Fibroblast of lung (primary cell): ENCODE measurements around the gene USP21. TPM values are rescaled to one million over a fixed set of nuclear protein-coding genes. Genes with fewer than 3 reads are reported as not detected.

Source experiments
- DNase-seq, 2 donors: peaks; one replicate each; pipeline versions ENCODE4 v3.0.0 to v3.0.0-alpha.2; 2010; ENCODE audit warnings: low read depth in 2 of 2
- H2AFZ ChIP-seq: 2 replicates; pipeline ENCODE4 v1.5.1; 2012; ENCODE audit warnings: low read length, control low read depth, inconsistent platforms
- H3K27ac ChIP-seq: 2 replicates; pipeline ENCODE4 v1.5.1; 2011; ENCODE audit warnings: low read length, control low read depth; ENCODE audit not compliant: insufficient read depth
- H3K27me3 ChIP-seq: 2 replicates; pipeline ENCODE4 v1.5.1; 2011; ENCODE audit warnings: mild to moderate bottlenecking, low read length; ENCODE audit not compliant: control insufficient read depth, insufficient read depth
- H3K36me3 ChIP-seq: 2 replicates; pipeline ENCODE4 v1.5.1; 2011; ENCODE audit warnings: low read length; ENCODE audit not compliant: control insufficient read depth, insufficient read depth
- H3K4me1 ChIP-seq: 2 replicates; pipeline ENCODE4 v1.5.1; 2011; ENCODE audit warnings: low read length; ENCODE audit not compliant: control insufficient read depth, insufficient read depth; ENCODE audit errors: extremely low read depth
- H3K4me2 ChIP-seq: 2 replicates; pipeline ENCODE4 v1.5.1; 2011; ENCODE audit warnings: low read length, control low read depth; ENCODE audit not compliant: insufficient read depth; ENCODE audit errors: extremely low read depth
- H3K4me3 ChIP-seq, 4 experiments: fragments of 200-600 bp in 1 of 4; sonication (generic) in 1 of 4; replicated peaks in 1 of 4; 2 replicates each; pipeline ENCODE4 v1.5.1; 2011 to 2016; ENCODE audit warnings: low read length in 4 of 4, low read depth in 3 of 4, mild to moderate bottlenecking in 3 of 4, control low read depth in 2 of 4, inconsistent platforms in 1 of 4, mixed read lengths in 1 of 4; ENCODE audit not compliant: insufficient read depth in 1 of 4; ENCODE audit errors: control extremely low read depth in 1 of 4
- H3K79me2 ChIP-seq: 2 replicates; pipeline ENCODE4 v1.5.1; 2012; ENCODE audit warnings: mild to moderate bottlenecking, low read length, inconsistent platforms; ENCODE audit not compliant: control insufficient read depth, insufficient read depth
- H3K9ac ChIP-seq: 2 replicates; pipeline ENCODE4 v1.5.1; 2011; ENCODE audit warnings: mild to moderate bottlenecking, low read length, control low read depth; ENCODE audit not compliant: insufficient read depth
- H3K9me3 ChIP-seq: 2 replicates; pipeline ENCODE4 v1.5.1; 2012; ENCODE audit warnings: low read depth, low read length; ENCODE audit not compliant: control insufficient read depth, insufficient read depth
- H4K20me1 ChIP-seq: 2 replicates; pipeline ENCODE4 v1.5.1; 2011; ENCODE audit warnings: low read length; ENCODE audit not compliant: control insufficient read depth, insufficient read depth; ENCODE audit errors: extremely low read depth
- EZH2 ChIP-seq: IDR thresholded peaks from 2 replicates; pipeline ENCODE4 v1.5.1; 2012; ENCODE audit warnings: low read length, control low read depth, mild to moderate bottlenecking; ENCODE audit errors: missing control alignments
- polyA plus RNA-seq, 2 donors: library from polyadenylated mRNA; depleted of rRNA in 1 of 2; stranded (reverse) in 1 of 2; unstranded in 1 of 2; fragments of >200 nt; gene quantifications; 2 replicates each; pipeline ENCODE4 v1.2.1, GENCODE V29; 2011 to 2012; ENCODE audit warnings: missing spikeins in 1 of 2
- total RNA-seq: library from RNA; depleted of rRNA; stranded (reverse); fragments of >200 nt; gene quantifications from 2 replicates; pipeline ENCODE4 v1.2.1, GENCODE V29; 2014
- TF ChIP-seq, protein P1 (sequence below), 2 donors: IDR thresholded peaks in 1 of 2; conservative IDR thresholded peaks in 1 of 2; 1 replicate in 1 of 2; 2 replicates in 1 of 2; pipeline ENCODE4 v1.5.1; 2011 to 2012; ENCODE audit warnings: low read length in 2 of 2, control low read depth in 1 of 2, inconsistent platforms in 1 of 2, low read depth in 1 of 2, mild to moderate bottlenecking in 1 of 2

USP21 gene
- total and polyA plus RNA-seq, 2 donors (not counting 1 experiment from before 2014, with no cell fraction given): 10.2 to 11.7 TPM

DNA sequence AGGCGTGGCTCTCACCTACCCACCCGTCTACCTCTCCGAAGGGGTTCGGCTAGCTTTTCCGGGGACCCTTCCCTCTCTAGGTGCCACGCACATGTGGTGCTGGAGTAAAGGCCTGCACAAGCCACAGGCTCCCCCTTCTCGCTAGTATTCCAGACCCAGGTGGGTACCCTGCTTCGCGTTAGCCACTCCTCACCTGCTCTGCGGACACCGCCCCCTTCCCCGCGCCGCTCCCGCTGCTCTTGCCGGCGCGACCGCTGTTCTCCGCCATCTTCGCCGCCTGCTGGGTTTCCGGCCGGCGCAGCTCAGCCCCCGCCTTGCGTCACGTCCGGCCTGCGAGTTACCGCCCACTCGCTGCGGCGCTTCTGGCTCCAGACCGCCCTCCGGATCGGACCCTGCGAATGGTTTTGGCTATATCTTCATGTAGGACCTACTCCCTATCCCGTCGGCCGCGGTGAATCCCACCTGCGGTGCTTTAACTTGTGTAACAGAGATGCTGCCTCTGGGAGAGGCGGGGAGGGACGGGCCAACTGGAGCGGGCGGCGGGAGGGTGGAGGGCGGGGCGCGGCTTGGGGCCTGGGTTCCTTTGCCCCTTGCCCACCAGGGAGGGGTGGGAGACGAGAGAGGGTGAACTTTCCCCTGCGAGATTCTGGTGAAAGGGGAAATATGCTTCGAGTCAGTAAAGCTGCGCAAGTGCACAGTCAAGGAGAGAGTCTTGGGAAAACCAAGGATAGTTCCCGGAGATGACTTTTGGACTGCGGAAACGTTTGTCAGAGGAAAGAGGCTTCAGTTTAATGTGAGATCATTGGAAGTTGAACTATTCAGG lies 41.3 kb upstream of the USP21 start, which contains the start of the genes NIT1 and PFDN2:
TSS of gene NIT1 (plus strand) at position 347 of the 823 bp plus-strand sequence. CDS start at position 419, 72 bp downstream.
TSS of gene PFDN2 (minus strand) at position 279 of the 823 bp plus-strand sequence. CDS start at position 268, 11 bp downstream.
- peak; percentile 84 to 87 for DNase-seq
- Histone ChIP-seq H3K79me2 (peaks cover 57% of the 10 kb centered on the region), H3K36me3 (peaks cover 21% of the 10 kb centered on the region), H3K9me3 (no peaks in the 10 kb centered on the region), H3K4me2 (peak within 1 kb of the TSS; percentile 100), H3K4me3 (peak within 1 kb of the TSS; percentile 85 to 100 (median 96)), H3K4me1 (peaks cover 15% of the 10 kb centered on the region), H2AFZ (peak within 1 kb of the TSS; percentile 95), H3K27me3 (no peaks in the 10 kb centered on the region), H3K9ac (peak within 1 kb of the TSS; percentile 97), H4K20me1 (peaks cover 2% of the 10 kb centered on the region), H3K27ac (peak within 1 kb of the TSS; percentile 100)
- TF ChIP-seq, protein P1, sequence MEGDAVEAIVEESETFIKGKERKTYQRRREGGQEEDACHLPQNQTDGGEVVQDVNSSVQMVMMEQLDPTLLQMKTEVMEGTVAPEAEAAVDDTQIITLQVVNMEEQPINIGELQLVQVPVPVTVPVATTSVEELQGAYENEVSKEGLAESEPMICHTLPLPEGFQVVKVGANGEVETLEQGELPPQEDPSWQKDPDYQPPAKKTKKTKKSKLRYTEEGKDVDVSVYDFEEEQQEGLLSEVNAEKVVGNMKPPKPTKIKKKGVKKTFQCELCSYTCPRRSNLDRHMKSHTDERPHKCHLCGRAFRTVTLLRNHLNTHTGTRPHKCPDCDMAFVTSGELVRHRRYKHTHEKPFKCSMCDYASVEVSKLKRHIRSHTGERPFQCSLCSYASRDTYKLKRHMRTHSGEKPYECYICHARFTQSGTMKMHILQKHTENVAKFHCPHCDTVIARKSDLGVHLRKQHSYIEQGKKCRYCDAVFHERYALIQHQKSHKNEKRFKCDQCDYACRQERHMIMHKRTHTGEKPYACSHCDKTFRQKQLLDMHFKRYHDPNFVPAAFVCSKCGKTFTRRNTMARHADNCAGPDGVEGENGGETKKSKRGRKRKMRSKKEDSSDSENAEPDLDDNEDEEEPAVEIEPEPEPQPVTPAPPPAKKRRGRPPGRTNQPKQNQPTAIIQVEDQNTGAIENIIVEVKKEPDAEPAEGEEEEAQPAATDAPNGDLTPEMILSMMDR (conservative IDR thresholded peaks at IDR 0.05 in 1 of 2, IDR thresholded peaks at IDR 0.05 in 1 of 2; ENCODE audit: low read depth in 1 of 2, low read length in 2 of 2): no peak

DNA sequence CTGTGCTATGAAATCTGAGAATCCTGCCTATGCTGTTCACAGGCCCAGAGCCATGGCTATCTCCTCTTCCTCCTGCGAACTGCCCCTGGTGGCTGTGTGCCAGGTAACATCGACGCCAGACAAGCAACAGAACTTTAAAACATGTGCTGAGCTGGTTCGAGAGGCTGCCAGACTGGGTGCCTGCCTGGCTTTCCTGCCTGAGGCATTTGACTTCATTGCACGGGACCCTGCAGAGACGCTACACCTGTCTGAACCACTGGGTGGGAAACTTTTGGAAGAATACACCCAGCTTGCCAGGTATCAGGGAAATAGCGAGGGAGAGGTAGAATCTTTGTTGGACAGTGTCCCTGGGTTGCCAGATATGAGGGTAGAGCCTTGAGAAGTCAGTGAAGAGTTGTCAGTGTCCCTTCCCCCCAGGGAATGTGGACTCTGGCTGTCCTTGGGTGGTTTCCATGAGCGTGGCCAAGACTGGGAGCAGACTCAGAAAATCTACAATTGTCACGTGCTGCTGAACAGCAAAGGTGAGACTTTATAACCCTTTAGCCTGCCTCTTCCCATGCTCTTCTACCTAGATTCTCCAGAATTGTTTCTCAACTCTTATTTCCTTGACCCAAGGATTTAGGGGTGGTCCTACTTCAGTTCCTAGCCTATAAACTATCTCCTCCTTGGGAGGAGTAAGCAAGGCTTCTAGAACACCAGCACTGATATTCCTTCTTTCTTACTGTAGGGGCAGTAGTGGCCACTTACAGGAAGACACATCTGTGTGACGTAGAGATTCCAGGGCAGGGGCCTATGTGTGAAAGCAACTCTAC lies 40.0 kb upstream of the USP21 start:
- no peak for TF ChIP-seq EZH2
- TF ChIP-seq, protein P1 (conservative IDR thresholded peaks at IDR 0.05 in 1 of 2, IDR thresholded peaks at IDR 0.05 in 1 of 2; ENCODE audit: low read depth in 1 of 2, low read length in 2 of 2): peak; percentile 38 to 51
- H3K4me1 ChIP-seq: peaks cover 15% of the 10 kb centered on the region
- H3K4me3 ChIP-seq: peak overlapping the region; percentile 85 to 100 (median 96)
- H3K79me2 ChIP-seq: peaks cover 48% of the 10 kb centered on the region
- DNase-seq: peak; percentile 75 to 80
- H3K9ac ChIP-seq: peak overlapping the region; percentile 97
- no peak overlapping the region for H2AFZ ChIP-seq
- peak overlapping the region; percentile 100 for H3K27ac ChIP-seq
- H3K9me3 ChIP-seq: no peaks in the 10 kb centered on the region
- H3K4me2 ChIP-seq: peak overlapping the region; percentile 100
- peaks cover 2% of the 10 kb centered on the region for H4K20me1 ChIP-seq
- H3K36me3 ChIP-seq: peaks cover 29% of the 10 kb centered on the region
- no peaks in the 10 kb centered on the region for H3K27me3 ChIP-seq

DNA sequence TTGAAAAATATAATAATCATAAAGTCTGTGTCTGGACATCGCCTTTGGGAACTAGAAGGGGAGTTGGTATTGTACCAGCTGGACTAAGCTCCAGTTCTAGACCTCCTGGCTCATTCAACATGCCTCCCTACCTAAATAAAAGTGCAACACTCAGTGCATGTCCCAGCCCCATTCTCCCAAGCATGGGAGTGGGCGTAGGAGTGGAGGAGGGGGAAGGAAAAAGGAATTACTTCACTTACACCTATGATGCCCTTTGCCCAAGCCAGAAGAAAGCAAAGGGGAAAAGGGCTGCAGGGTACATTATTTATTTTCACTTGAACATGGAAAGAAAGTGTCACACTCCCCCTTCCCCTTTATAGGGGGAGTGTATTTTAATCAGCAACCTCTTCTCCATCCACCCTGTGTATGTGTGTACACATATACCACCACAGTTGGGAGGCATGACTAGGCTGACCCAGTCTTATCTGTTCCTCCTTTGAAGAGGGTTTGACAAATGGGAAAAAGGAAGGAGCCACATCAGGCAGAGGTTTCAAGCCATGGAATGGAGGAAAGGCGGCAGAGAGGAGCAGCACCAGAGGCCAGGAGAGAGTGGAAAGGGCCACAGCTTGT lies 38.2 kb upstream of the USP21 start:
- DNase-seq: no peak

More for the DNA sequence above, 38.2 kb upstream of the USP21 start:
- Histone ChIP-seq H3K4me2 (no peak overlapping the region), H2AFZ (no peak overlapping the region), H3K36me3 (peaks cover 34% of the 10 kb centered on the region), H3K79me2 (peaks cover 37% of the 10 kb centered on the region), H3K9me3 (no peaks in the 10 kb centered on the region), H3K9ac (no peak overlapping the region), H3K4me1 (peaks cover 12% of the 10 kb centered on the region), H3K27me3 (no peaks in the 10 kb centered on the region), H3K27ac (no peak overlapping the region), H3K4me3 (no peak overlapping the region), H4K20me1 (no peaks in the 10 kb centered on the region)
- TF ChIP-seq, protein P1 (conservative IDR thresholded peaks at IDR 0.05 in 1 of 2, IDR thresholded peaks at IDR 0.05 in 1 of 2; ENCODE audit: low read depth in 1 of 2, low read length in 2 of 2): no peak
- TF ChIP-seq EZH2: no peak
